ENCODE results near the gene OPCML. TPM values are rescaled to one million over a fixed set of nuclear protein-coding genes. Genes with fewer than 3 reads are reported as not detected.

The OPCML gene
- total RNA-seq, 1 donor from 2014 or later = 1.2 TPM

- no peaks in the 10 kb centered on the region for H3K9me3 Mint-ChIP-seq
- no peaks in the 10 kb centered on the region for H3K36me3 Mint-ChIP-seq (ENCODE audit: low read depth)
- no peak for TF ChIP-seq CTCF (conservative IDR thresholded peaks at IDR 0.05)
- H3K4me3 Mint-ChIP-seq = no peak overlapping the region
- peaks cover 25% of the 10 kb centered on the region for H3K4me1 Mint-ChIP-seq
- no peaks in the 10 kb centered on the region for H3K27me3 Mint-ChIP-seq (ENCODE audit: low read depth)
- no peak for DNase-seq (ENCODE audit: low read depth, low spot score)
- no peak overlapping the region for H3K27ac Mint-ChIP-seq (ENCODE audit: unreplicated experiment)
Observed at GRCh38 chr11:132604431-132604830, 927.9 kb downstream of the OPCML start.

- Mint-ChIP-seq H3K4me3 (no peak overlapping the region), H3K27me3 (ENCODE audit: low read depth) (no peaks in the 10 kb centered on the region), H3K4me1 (peaks cover 19% of the 10 kb centered on the region), H3K36me3 (ENCODE audit: low read depth) (no peaks in the 10 kb centered on the region), H3K27ac (ENCODE audit: unreplicated experiment) (peak overlapping the region; percentile 60), H3K9me3 (no peaks in the 10 kb centered on the region)
- DNase-seq (ENCODE audit: low read depth, low spot score) = no peak
- TF ChIP-seq CTCF (conservative IDR thresholded peaks at IDR 0.05) = no peak
Observed at GRCh38 chr11:132601875-132602274, 930.4 kb downstream of the OPCML start.

DNA sequence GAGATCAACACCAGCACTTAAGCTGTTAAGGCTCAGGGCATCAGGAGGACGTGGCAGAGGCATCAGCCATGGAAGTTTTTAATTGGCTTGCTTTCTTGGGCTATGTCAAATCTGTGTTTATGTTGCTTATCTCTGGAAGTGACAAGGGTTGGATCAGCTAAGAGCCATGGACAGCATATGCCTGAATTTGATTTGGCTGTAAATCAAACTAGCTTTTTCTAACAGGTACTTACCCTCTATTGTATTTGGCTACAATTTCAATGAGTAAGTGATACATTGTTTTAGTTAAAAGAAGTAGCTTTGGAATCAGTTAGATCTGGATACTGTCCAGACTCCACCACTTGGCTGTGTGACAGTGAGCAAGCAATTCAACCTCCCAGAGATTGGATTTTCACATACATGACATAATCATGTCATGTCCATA lies 936.6 kb downstream of the OPCML start:
- H3K4me3 Mint-ChIP-seq = no peak overlapping the region
- TF ChIP-seq CTCF (conservative IDR thresholded peaks at IDR 0.05) = no peak
- no peaks in the 10 kb centered on the region for H3K36me3 Mint-ChIP-seq (ENCODE audit: low read depth)
- peaks cover 4% of the 10 kb centered on the region for H3K4me1 Mint-ChIP-seq
- H3K9me3 Mint-ChIP-seq = no peaks in the 10 kb centered on the region
- no peaks in the 10 kb centered on the region for H3K27me3 Mint-ChIP-seq (ENCODE audit: low read depth)
- no peak for DNase-seq (ENCODE audit: low read depth, low spot score)
- no peak overlapping the region for H3K27ac Mint-ChIP-seq (ENCODE audit: unreplicated experiment)

DNA sequence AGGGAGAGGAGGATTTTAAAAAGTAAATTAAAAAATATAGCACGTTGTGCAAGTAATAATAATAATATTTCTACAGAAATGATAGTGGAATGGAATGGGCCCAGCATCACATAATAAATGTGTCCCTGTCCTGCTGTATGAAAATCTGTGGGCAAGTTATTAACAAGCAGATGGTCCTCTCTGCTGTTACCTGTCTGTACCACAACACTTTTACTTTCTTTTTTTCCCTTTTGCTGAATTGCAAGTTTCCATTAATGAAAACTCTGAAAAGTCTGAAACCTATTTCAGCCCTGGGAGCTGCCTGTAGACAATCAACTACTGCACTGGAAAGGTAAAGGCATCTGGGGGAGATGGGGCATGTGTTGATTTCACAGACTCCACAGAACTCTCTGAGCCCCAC lies 937.1 kb downstream of the OPCML start:
- TF ChIP-seq CTCF (conservative IDR thresholded peaks at IDR 0.05) = no peak
- Mint-ChIP-seq H3K36me3 (ENCODE audit: low read depth) (no peaks in the 10 kb centered on the region), H3K4me1 (peaks cover 9% of the 10 kb centered on the region), H3K9me3 (no peaks in the 10 kb centered on the region), H3K27ac (ENCODE audit: unreplicated experiment) (no peak overlapping the region), H3K4me3 (no peak overlapping the region), H3K27me3 (ENCODE audit: low read depth) (no peaks in the 10 kb centered on the region)
- no peak for DNase-seq (ENCODE audit: low read depth, low spot score)

DNA sequence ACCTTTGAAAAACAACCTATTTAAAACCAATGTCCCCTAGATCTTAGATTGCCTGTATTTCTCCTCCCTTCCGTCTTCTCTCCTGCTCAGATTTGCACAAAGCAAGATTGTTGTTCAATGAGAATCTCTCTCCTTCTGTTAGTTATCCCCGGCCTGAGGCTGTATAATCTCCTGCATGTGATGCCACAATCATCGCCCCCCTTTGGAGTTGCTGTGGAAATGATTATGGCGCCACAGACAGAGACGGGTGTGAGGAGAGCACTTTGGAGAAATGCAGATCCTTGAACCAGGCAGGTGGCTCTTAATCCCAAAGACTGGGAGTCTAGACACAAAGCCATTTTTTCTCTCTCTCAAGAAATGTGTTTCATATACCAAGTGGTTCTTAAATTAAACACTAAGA lies 941.3 kb downstream of the OPCML start:
- H3K4me1 Mint-ChIP-seq = peaks cover 17% of the 10 kb centered on the region
- no peak overlapping the region for H3K4me3 Mint-ChIP-seq
- no peak for TF ChIP-seq CTCF (conservative IDR thresholded peaks at IDR 0.05)
- peaks cover 6% of the 10 kb centered on the region for H3K9me3 Mint-ChIP-seq
- no peaks in the 10 kb centered on the region for H3K27me3 Mint-ChIP-seq (ENCODE audit: low read depth)
- no peak for DNase-seq (ENCODE audit: low read depth, low spot score)
- H3K36me3 Mint-ChIP-seq (ENCODE audit: low read depth) = no peaks in the 10 kb centered on the region
- no peak overlapping the region for H3K27ac Mint-ChIP-seq (ENCODE audit: unreplicated experiment)

DNA sequence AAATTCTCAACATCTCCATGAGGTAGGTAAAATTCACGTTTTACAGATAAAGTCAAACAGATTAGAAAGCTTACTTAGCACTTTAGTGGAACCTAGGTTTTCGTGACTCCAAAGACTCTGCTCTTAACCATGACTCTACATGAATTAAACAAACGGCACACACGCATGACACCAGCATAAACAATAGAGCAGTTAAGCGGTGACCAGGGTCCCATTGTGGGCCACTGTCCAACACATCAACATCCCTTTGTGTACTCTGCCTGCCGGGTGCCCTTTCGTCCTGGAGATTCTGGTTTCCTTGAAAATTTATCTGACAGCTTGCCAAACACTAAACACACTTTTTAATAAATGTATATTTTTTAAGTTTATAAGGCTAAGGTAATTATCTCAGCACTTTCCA lies 941.7 kb downstream of the OPCML start:
- no peak overlapping the region for H3K4me3 Mint-ChIP-seq
- peaks cover 6% of the 10 kb centered on the region for H3K9me3 Mint-ChIP-seq
- H3K27me3 Mint-ChIP-seq (ENCODE audit: low read depth) = no peaks in the 10 kb centered on the region
- TF ChIP-seq CTCF (conservative IDR thresholded peaks at IDR 0.05) = no peak
- no peaks in the 10 kb centered on the region for H3K36me3 Mint-ChIP-seq (ENCODE audit: low read depth)
- peak overlapping the region; percentile 6 for H3K27ac Mint-ChIP-seq (ENCODE audit: unreplicated experiment)
- DNase-seq (ENCODE audit: low read depth, low spot score) = no peak
- peaks cover 17% of the 10 kb centered on the region for H3K4me1 Mint-ChIP-seq

All from neural crest cell (in vitro differentiated cells).